ENCODE data around the gene SEMA3D.

GRCh38 chr7:85070967-85071628 lies 115.8 kb downstream of the SEMA3D start:
- no peak for TF ChIP-seq POLR2AphosphoS5 (IDR thresholded peaks at IDR 0.05; ENCODE audit: low read depth, low read length)
- TF ChIP-seq POLR2A (IDR thresholded peaks at IDR 0.05; ENCODE audit: low read depth, low read length), result no peak
- no peak for TF ChIP-seq TAF1 (IDR thresholded peaks at IDR 0.05; ENCODE audit: borderline replicate concordance, low read depth, low read length)
